Measurements from ENCODE around the gene SART3.

Gene SART3

GRCh38 chr12:108538146-108538545 is 22.8 kb downstream of the SART3 start:
- no peak for DNase-seq (ENCODE audit: low spot score in 2 of 2)
- ATAC-seq: no peak
- H3K9me3 Mint-ChIP-seq: no peaks in the 10 kb centered on the region
- peaks cover 100% of the 10 kb centered on the region for H3K36me3 Mint-ChIP-seq
- H3K4me3 Mint-ChIP-seq: no peak overlapping the region
- peaks cover 19% of the 10 kb centered on the region for H3K4me1 Mint-ChIP-seq
- no peak overlapping the region for H3K27ac Mint-ChIP-seq

GRCh38 chr12:108531929-108532848 is 28.8 kb downstream of the SART3 start:
- Mint-ChIP-seq H3K4me1 (peaks cover 10% of the 10 kb centered on the region), H3K36me3 (peaks cover 100% of the 10 kb centered on the region), H3K9me3 (no peaks in the 10 kb centered on the region), H3K4me3 (no peak overlapping the region), H3K27ac (no peak overlapping the region)
- ATAC-seq: no peak
- DNase-seq (ENCODE audit: low spot score in 2 of 2): no peak

GRCh38 chr12:108530161-108530560 is 30.8 kb downstream of the SART3 start:
- Mint-ChIP-seq H3K4me3 (no peak overlapping the region), H3K36me3 (peaks cover 100% of the 10 kb centered on the region), H3K4me1 (peaks cover 14% of the 10 kb centered on the region), H3K27ac (no peak overlapping the region), H3K9me3 (no peaks in the 10 kb centered on the region)
- DNase-seq (ENCODE audit: low spot score in 2 of 2): no peak
- ATAC-seq: no peak

- Mint-ChIP-seq H3K27ac (peak overlapping the region; percentile 91), H3K4me3 (no peak overlapping the region), H3K36me3 (peaks cover 100% of the 10 kb centered on the region), H3K9me3 (no peaks in the 10 kb centered on the region), H3K4me1 (peaks cover 14% of the 10 kb centered on the region)
- no peak for DNase-seq (ENCODE audit: low spot score in 2 of 2)
- no peak for ATAC-seq
Measured at GRCh38 chr12:108527166-108527496, 33.8 kb downstream of the SART3 start.

GRCh38 chr12:108526482-108527165 is 34.3 kb downstream of the SART3 start:
- H3K36me3 Mint-ChIP-seq: peaks cover 100% of the 10 kb centered on the region

GRCh38 chr12:108525681-108526080 is 35.3 kb downstream of the SART3 start:
- Mint-ChIP-seq H3K36me3 (peaks cover 100% of the 10 kb centered on the region), H3K4me1 (peaks cover 14% of the 10 kb centered on the region), H3K4me3 (no peak overlapping the region), H3K9me3 (no peaks in the 10 kb centered on the region), H3K27ac (peak overlapping the region; percentile 91)
- ATAC-seq (no peak), DNase-seq (ENCODE audit: low spot score in 2 of 2) (no peak)

More at GRCh38 chr12:108526482-108527165, 34.3 kb downstream of the SART3 start:
- H3K9me3 Mint-ChIP-seq: no peaks in the 10 kb centered on the region
- peak overlapping the region; percentile 91 for H3K27ac Mint-ChIP-seq
- ATAC-seq (no peak), DNase-seq (ENCODE audit: low spot score in 2 of 2) (no peak)
- no peak overlapping the region for H3K4me3 Mint-ChIP-seq
- peaks cover 14% of the 10 kb centered on the region for H3K4me1 Mint-ChIP-seq

GRCh38 chr12:108523365-108523764 is 37.6 kb downstream of the SART3 start:
- DNase-seq (ENCODE audit: low spot score in 2 of 2) (no peak), ATAC-seq (no peak)
- H3K4me1 Mint-ChIP-seq: peaks cover 10% of the 10 kb centered on the region

GRCh38 chr12:108519558-108519957 is 41.4 kb downstream of the SART3 start:
- DNase-seq (ENCODE audit: low spot score in 2 of 2) (no peak), ATAC-seq (no peak)
- Mint-ChIP-seq H3K9me3 (no peaks in the 10 kb centered on the region), H3K36me3 (peaks cover 98% of the 10 kb centered on the region), H3K4me1 (peaks cover 24% of the 10 kb centered on the region), H3K27ac (peak overlapping the region; percentile 54), H3K4me3 (no peak overlapping the region)

More at GRCh38 chr12:108523365-108523764, 37.6 kb downstream of the SART3 start:
- Mint-ChIP-seq H3K27ac (no peak overlapping the region), H3K4me3 (no peak overlapping the region), H3K36me3 (peaks cover 100% of the 10 kb centered on the region), H3K9me3 (no peaks in the 10 kb centered on the region)

- Mint-ChIP-seq H3K4me1 (peaks cover 30% of the 10 kb centered on the region), H3K27ac (peak overlapping the region; percentile 65), H3K4me3 (no peak overlapping the region), H3K36me3 (peaks cover 97% of the 10 kb centered on the region), H3K9me3 (no peaks in the 10 kb centered on the region)
- DNase-seq (ENCODE audit: low spot score in 2 of 2) (no peak), ATAC-seq (no peak)
Measured at GRCh38 chr12:108518716-108519496, 42.1 kb downstream of the SART3 start.

GRCh38 chr12:108518101-108518715 is 42.8 kb downstream of the SART3 start:
- no peak for ATAC-seq
- Mint-ChIP-seq H3K4me1 (peaks cover 30% of the 10 kb centered on the region), H3K27ac (peak overlapping the region; percentile 65), H3K4me3 (no peak overlapping the region), H3K9me3 (no peaks in the 10 kb centered on the region), H3K36me3 (peaks cover 90% of the 10 kb centered on the region)
- no peak for DNase-seq (ENCODE audit: low spot score in 2 of 2)

GRCh38 chr12:108517288-108518100 is 43.5 kb downstream of the SART3 start:
- H3K9me3 Mint-ChIP-seq: no peaks in the 10 kb centered on the region
- H3K4me1 Mint-ChIP-seq: peaks cover 30% of the 10 kb centered on the region
- no peak for ATAC-seq
- peak overlapping the region; percentile 65 for H3K27ac Mint-ChIP-seq
- H3K4me3 Mint-ChIP-seq: peak overlapping the region; percentile 89
- DNase-seq (ENCODE audit: low spot score in 2 of 2): no peak
- peaks cover 83% of the 10 kb centered on the region for H3K36me3 Mint-ChIP-seq

GRCh38 chr12:108516511-108517275 is 44.3 kb downstream of the SART3 start:
- Mint-ChIP-seq H3K4me1 (peaks cover 36% of the 10 kb centered on the region), H3K4me3 (peak overlapping the region; percentile 89), H3K36me3 (peaks cover 75% of the 10 kb centered on the region), H3K27ac (peak overlapping the region; percentile 65), H3K9me3 (no peaks in the 10 kb centered on the region)
- DNase-seq (ENCODE audit: low spot score in 2 of 2): no peak
- no peak for ATAC-seq

- no peak for DNase-seq (ENCODE audit: low spot score in 2 of 2)
- Mint-ChIP-seq H3K9me3 (no peaks in the 10 kb centered on the region), H3K27ac (peak overlapping the region; percentile 94), H3K4me3 (peak overlapping the region; percentile 89), H3K36me3 (peaks cover 67% of the 10 kb centered on the region), H3K4me1 (peaks cover 42% of the 10 kb centered on the region)
- no peak for ATAC-seq
Measured at GRCh38 chr12:108515916-108516315, 45.1 kb downstream of the SART3 start.
